ENCODE results near the gene TBX1.

TBX1 gene

GRCh38 chr22:19810381-19811201, 50.0 kb downstream of the TBX1 start:
- peak; percentile 19 for TF ChIP-seq CTCF (IDR thresholded peaks at IDR 0.05; ENCODE audit: insufficient read depth, low read length, missing control alignments)
- no peak overlapping the region for H3K4me3 ChIP-seq (ENCODE audit: low read depth, low read length)
- ChIA-PET POLR2A (interaction anchor here (1.0 kb wide), 1 partner anchor 90 kb away, joined by 4 read pairs; no protein-coding TSS in a partner anchor), CTCF (interaction anchor here (1.0 to 2.6 kb wide), 4 partner anchors 9 to 80 kb away, joined by 3 to 15 read pairs (median 4); no protein-coding TSS in a partner anchor)
- DNase-seq (ENCODE audit: low read depth, low spot score), result peak; percentile 63

DNA sequence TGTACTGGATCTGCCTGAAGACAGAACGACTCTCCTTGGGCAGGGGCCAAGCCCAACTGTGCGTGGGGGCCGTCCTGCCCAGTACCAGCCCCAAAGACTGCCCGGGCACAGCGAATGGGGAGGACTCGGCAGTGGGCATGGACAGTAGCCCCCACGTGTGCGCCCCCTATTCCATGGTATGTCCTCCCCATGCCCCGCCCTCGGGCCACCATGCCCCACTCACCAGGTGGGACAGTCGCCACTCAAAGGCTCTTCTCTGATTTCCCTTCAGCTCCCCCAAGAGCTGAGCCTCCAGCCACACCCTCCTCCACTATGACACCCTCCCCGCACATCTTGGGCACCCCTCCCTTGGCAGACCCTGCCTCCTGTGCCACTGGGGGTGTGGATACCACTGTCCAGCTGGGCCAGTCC, 50.6 kb downstream of the TBX1 start:
- H3K4me3 ChIP-seq (ENCODE audit: low read depth, low read length), result no peak overlapping the region
- POLR2A ChIA-PET, result no interaction called here
- CTCF ChIA-PET, result interaction anchor here (1.0 to 2.6 kb wide), 4 partner anchors 8 to 81 kb away, joined by 3 to 15 read pairs (median 4); no protein-coding TSS in a partner anchor
- DNase-seq (ENCODE audit: low read depth, low spot score), result no peak
- TF ChIP-seq CTCF (IDR thresholded peaks at IDR 0.05; ENCODE audit: insufficient read depth, low read length, missing control alignments), result no peak

DNA sequence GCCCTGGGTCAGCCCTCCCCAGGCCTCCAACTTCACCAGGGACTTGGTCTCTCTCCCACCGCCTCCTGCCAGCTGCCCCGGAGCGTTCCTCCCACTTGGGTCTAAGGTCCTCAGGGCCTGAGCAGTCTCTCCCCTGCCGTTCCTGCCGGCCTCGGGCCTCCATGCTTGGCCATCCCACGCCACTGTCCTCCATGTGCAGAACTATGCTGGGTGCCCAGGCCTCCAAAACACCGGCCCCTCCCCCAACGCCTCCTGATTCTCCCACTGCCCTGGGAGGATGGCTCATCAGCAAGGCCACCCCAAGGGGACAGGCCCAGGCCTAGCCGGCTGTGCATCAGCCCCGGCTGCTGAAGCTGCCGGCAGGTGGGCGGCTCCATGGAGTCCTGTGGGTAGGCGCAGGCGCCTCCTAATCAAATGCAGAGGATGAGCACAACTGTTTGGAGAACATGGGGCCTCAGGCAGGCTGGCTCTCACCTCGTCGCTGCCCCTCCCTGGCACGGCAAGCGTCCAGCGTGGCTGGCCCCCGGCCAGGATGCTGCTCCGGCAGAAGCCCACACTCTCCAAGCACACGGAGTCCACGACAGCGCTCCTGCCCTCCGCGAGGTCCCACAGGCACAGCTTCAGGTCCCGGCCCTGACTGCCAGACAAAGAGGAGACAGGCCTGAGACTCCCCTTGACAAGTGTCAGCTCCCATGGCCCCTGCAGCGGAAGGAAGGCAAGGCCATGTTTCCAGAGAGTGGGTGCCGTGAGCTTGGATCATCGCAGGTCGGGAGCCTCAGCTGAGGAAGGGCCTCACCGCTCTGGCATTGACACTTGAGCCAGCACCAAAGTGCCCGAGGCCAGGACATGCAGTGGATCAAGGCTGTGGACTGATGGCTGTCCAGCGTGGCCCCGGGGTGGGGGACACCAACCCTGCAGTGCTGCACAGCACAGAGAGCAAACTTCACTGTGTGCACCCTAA, 51.5 kb downstream of the TBX1 start:
- CTCF ChIA-PET, result interaction anchor here (1.2 to 2.6 kb wide), 2 partner anchors 10 to 24 kb away, joined by 3 to 15 read pairs; no protein-coding TSS in a partner anchor
- TF ChIP-seq CTCF (IDR thresholded peaks at IDR 0.05; ENCODE audit: insufficient read depth, low read length, missing control alignments), result no peak
- POLR2A ChIA-PET, result no interaction called here

GRCh38 chr22:19812910-19813309, 52.3 kb downstream of the TBX1 start:
- CTCF ChIA-PET, result interaction anchor here (2.6 kb wide), 1 partner anchor 11 kb away, joined by 15 read pairs; no protein-coding TSS in a partner anchor
- TF ChIP-seq CTCF (IDR thresholded peaks at IDR 0.05; ENCODE audit: insufficient read depth, low read length, missing control alignments), result no peak
- POLR2A ChIA-PET, result no interaction called here

More for the DNA sequence above, 51.5 kb downstream of the TBX1 start:
- DNase-seq (ENCODE audit: low read depth, low spot score), result no peak
- H3K4me3 ChIP-seq (ENCODE audit: low read depth, low read length), result no peak overlapping the region

DNA sequence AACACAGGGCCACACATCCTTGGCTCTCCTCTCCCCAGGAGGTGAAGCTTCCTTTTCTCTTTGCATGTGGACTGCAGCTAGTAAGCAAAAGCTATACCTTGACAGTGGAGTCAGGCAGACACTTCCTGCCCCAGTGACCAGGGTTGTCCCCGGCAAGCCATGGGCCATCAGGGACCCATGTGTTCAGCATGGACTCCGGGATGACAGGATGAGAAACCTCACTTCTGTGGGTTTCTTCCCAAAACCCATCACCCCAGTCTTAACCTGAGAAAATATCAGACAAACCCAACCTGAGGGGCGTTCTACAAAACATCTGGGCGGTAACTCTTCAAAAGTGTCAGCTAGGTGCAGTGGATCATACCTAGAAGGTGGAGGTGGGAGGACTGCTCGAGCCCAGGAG, 53.9 kb downstream of the TBX1 start:
- DNase-seq (ENCODE audit: low read depth, low spot score), result no peak
- no peak for TF ChIP-seq CTCF (IDR thresholded peaks at IDR 0.05; ENCODE audit: insufficient read depth, low read length, missing control alignments)
- H3K4me3 ChIP-seq (ENCODE audit: low read depth, low read length), result no peak overlapping the region
- ChIA-PET POLR2A (no interaction called here), CTCF (interaction anchor here (0.8 to 1.0 kb wide), 3 partner anchors 13 to 96 kb away, joined by 3 to 5 read pairs (median 3); no protein-coding TSS in a partner anchor)

More at GRCh38 chr22:19812910-19813309, 52.3 kb downstream of the TBX1 start:
- H3K4me3 ChIP-seq (ENCODE audit: low read depth, low read length), result no peak overlapping the region
- no peak for DNase-seq (ENCODE audit: low read depth, low spot score)

All from AG04449 (cell line).